GM21515 (cell line): ENCODE measurements around the gene IGSF9B.

Source experiments
- ATAC-seq: cut with Tn5 transposase; IDR thresholded peaks from one replicate; pipeline ENCODE4 v1.9.1; 2021; ENCODE audit not compliant: unreplicated experiment

IGSF9B gene

GRCh38 chr11:133921513-133921912 lies 35.3 kb downstream of the IGSF9B start:
- no peak for ATAC-seq

- ATAC-seq = no peak
Measured at GRCh38 chr11:133921026-133921425, 35.7 kb downstream of the IGSF9B start.

GRCh38 chr11:133920109-133920990 lies 36.4 kb downstream of the IGSF9B start:
- no peak for ATAC-seq

- ATAC-seq = no peak
Measured at GRCh38 chr11:133919330-133920108, 37.2 kb downstream of the IGSF9B start.

GRCh38 chr11:133918608-133919260 lies 38.0 kb downstream of the IGSF9B start:
- ATAC-seq = no peak

GRCh38 chr11:133917921-133918607 lies 38.7 kb downstream of the IGSF9B start:
- ATAC-seq = no peak

GRCh38 chr11:133916784-133917440 lies 39.9 kb downstream of the IGSF9B start:
- ATAC-seq = no peak

GRCh38 chr11:133913761-133914160 lies 43.0 kb downstream of the IGSF9B start:
- no peak for ATAC-seq

- peak; percentile 59 for ATAC-seq
Measured at GRCh38 chr11:133911171-133911570, 45.6 kb downstream of the IGSF9B start.

- no peak for ATAC-seq
Measured at GRCh38 chr11:133910101-133910500, 46.7 kb downstream of the IGSF9B start.

GRCh38 chr11:133908827-133909226 lies 47.9 kb downstream of the IGSF9B start:
- no peak for ATAC-seq

GRCh38 chr11:133907841-133908241 lies 48.9 kb downstream of the IGSF9B start:
- ATAC-seq = no peak

- no peak for ATAC-seq
Measured at GRCh38 chr11:133907216-133907615, 49.6 kb downstream of the IGSF9B start.

- ATAC-seq = no peak
Measured at GRCh38 chr11:133906746-133907145, 50.0 kb downstream of the IGSF9B start.

- no peak for ATAC-seq
Measured at GRCh38 chr11:133906241-133906640, 50.5 kb downstream of the IGSF9B start.

- no peak for ATAC-seq
Measured at GRCh38 chr11:133905677-133906156, 51.1 kb downstream of the IGSF9B start.

GRCh38 chr11:133904818-133905515 lies 51.8 kb downstream of the IGSF9B start:
- ATAC-seq = no peak

GRCh38 chr11:133903875-133904817 lies 52.6 kb downstream of the IGSF9B start:
- no peak for ATAC-seq

GRCh38 chr11:133903056-133903455 lies 53.7 kb downstream of the IGSF9B start:
- no peak for ATAC-seq
